ENCODE results near the gene SIKE1. TPM values are rescaled to one million over a fixed set of nuclear protein-coding genes. Genes with fewer than 3 reads are reported as not detected.

The SIKE1 gene
- total RNA-seq, 1 experiment from 2014 or later: 60.7 TPM

GRCh38 chr1:114757455-114758255 is 22.8 kb downstream of the SIKE1 start, which contains the start of gene CSDE1:
CSDE1 (minus strand) TSS chr1:114757984; CDS start chr1:114739890, 18,094 bp downstream.
- H3K27me3 ChIP-seq (ENCODE audit: insufficient read depth, low read length): no peaks in the 10 kb centered on the region
- H3K9me2 ChIP-seq (ENCODE audit: insufficient read depth): no peaks in the 10 kb centered on the region
- ATAC-seq (peak; percentile 89), DNase-seq (ENCODE audit: low read depth, low spot score) (peak; percentile 98)
- BruUV-seq (replicated peaks): TSS peak; percentile 45
- no peaks in the 10 kb centered on the region; a peak in 1 of 4 replicates for H3K36me3 ChIP-seq (ENCODE audit: control insufficient read depth in 1 of 2, insufficient read depth in 2 of 2, low read length in 2 of 2)
- H3K9ac ChIP-seq (ENCODE audit: low read length): peak within 1 kb of the TSS; percentile 100
- CTCF ChIA-PET: no interaction called here
- H3K79me2 ChIP-seq (ENCODE audit: insufficient read depth, low read length): peaks cover 51% of the 10 kb centered on the region
- RAD21 ChIA-PET (ENCODE audit: low non-redundant PET in 1 of 2, low total read pairs in 2 of 2, uncharacterized antibody in 2 of 2, unreplicated experiment in 2 of 2): no interaction called here
- peaks cover 12 to 28% of the 10 kb centered on the region in 2 experiments for H3K4me1 ChIP-seq (ENCODE audit: control insufficient read depth in 1 of 2, insufficient read depth in 2 of 2, low read length in 2 of 2)
- peak within 1 kb of the TSS; percentile 93 for H3K27ac ChIP-seq (ENCODE audit: low read depth, low read length)
- H3K9me3 ChIP-seq (ENCODE audit: control insufficient read depth in 1 of 2, insufficient read depth in 1 of 2, low read depth in 1 of 2, low read length in 2 of 2): no peaks in the 10 kb centered on the region
- H3K4me2 ChIP-seq (ENCODE audit: low read length): peak within 1 kb of the TSS; percentile 89
- POLR2A ChIA-PET: interaction anchor here (0.9 kb wide), 1 partner anchor 12 kb away, joined by 3 read pairs; no protein-coding TSS in a partner anchor
- H2AFZ ChIP-seq (ENCODE audit: low read depth, low read length, poor library complexity, severe bottlenecking): peak within 1 kb of the TSS; percentile 92
- intact Hi-C loops (cut with micrococcal nuclease): loop anchor here (5.0 to 10.0 kb wide), 2 partner anchors 287 to 410 kb away; no protein-coding TSS in a partner anchor
- H4K20me1 ChIP-seq (ENCODE audit: insufficient read depth): peaks cover 40% of the 10 kb centered on the region
- H3K4me3 ChIP-seq (replicated peaks in 1 of 2; ENCODE audit: low read depth in 1 of 2, low read length in 2 of 2): peak within 1 kb of the TSS; percentile 80 to 97
- TF ChIP-seq MAX (IDR thresholded peaks at IDR 0.05) (peak; percentile 69), SIN3A (IDR thresholded peaks at IDR 0.05; ENCODE audit: low read depth) (peak; percentile 65; the same call in 1 of the 2 replicates), ELF1 (IDR thresholded peaks at IDR 0.05; ENCODE audit: borderline replicate concordance, low read depth) (no peak), SP1 (IDR thresholded peaks at IDR 0.05; ENCODE audit: low read depth) (peak; percentile 66), JUND (IDR thresholded peaks at IDR 0.05) (no peak), TCF7L2 (IDR thresholded peaks at IDR 0.05; ENCODE audit: borderline replicate concordance, extremely low read depth, insufficient read depth, insufficient read length) (peak; percentile 71), POLR2A (IDR thresholded peaks at IDR 0.05; ENCODE audit: borderline replicate concordance, extremely low read depth, insufficient read depth, insufficient read length) (peak; percentile 90), ATF3 (IDR thresholded peaks at IDR 0.05) (no peak), RAD21 (IDR thresholded peaks at IDR 0.05; ENCODE audit: low read depth) (peak; percentile 42), CBX3 (IDR thresholded peaks at IDR 0.05; ENCODE audit: low read depth) (peak; percentile 92), POLR2AphosphoS5 (IDR thresholded peaks at IDR 0.05; ENCODE audit: low read depth, low read length) (peak; percentile 86), CTCF (IDR thresholded peaks at IDR 0.05 in 2 of 3, conservative IDR thresholded peaks at IDR 0.05 in 1 of 3; ENCODE audit: borderline replicate concordance in 1 of 3, insufficient read depth in 1 of 3, low read depth in 2 of 3, low read length in 2 of 3) (peak in 2 of 3 experiments; percentile 66 to 73; a peak in 4 of 6 replicates), SRF (IDR thresholded peaks at IDR 0.05; ENCODE audit: low read depth) (no peak), EZH2phosphoT487 (IDR thresholded peaks at IDR 0.05; ENCODE audit: borderline replicate concordance) (no peak), ZNF274 (IDR thresholded peaks at IDR 0.05; ENCODE audit: low read depth, low read length) (no peak), FOSL1 (IDR thresholded peaks at IDR 0.05; ENCODE audit: low read depth) (no peak), EGR1 (IDR thresholded peaks at IDR 0.05; ENCODE audit: low read depth) (peak; percentile 69), REST (IDR thresholded peaks at IDR 0.05; ENCODE audit: low read depth) (no peak), EZH2 (IDR thresholded peaks at IDR 0.05) (no peak)

Data from HCT116 (cell line).